HG02623 (cell line): Measurements from ENCODE around the gene ROPN1L.
"Not testable (repeated sequence)": the region's sequence is repeated elsewhere in the genome, so short reads cannot be mapped to it uniquely, and the experiment has no call there.

ENCODE experiments used
- ATAC-seq: cut with Tn5 transposase; IDR thresholded peaks from one replicate; pipeline ENCODE4 v1.9.1; 2021; ENCODE audit warnings: moderate library complexity; ENCODE audit not compliant: unreplicated experiment

ROPN1L gene

GRCh38 chr5:10475931-10476676 is 34.4 kb downstream of the ROPN1L start:
- no peak for ATAC-seq

DNA sequence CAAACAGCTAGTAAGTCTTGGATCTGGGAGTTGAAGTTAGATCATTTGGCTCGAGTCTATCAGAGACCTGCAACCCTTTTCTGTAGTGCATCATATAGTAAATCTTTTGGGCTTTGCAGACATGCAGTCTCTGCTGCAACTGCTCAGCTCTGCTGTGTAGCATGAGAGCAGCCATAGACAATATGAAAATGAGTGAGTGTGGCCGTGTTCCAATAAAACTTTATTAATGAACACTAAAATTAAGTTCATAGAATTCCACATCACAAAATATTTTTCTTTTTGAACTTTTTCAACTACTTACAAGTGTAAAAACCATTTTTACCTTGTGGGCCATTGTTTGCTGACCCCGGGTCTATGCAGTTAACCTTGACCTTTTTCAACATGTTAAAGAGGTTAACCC is 35.2 kb downstream of the ROPN1L start:
- no peak for ATAC-seq

DNA sequence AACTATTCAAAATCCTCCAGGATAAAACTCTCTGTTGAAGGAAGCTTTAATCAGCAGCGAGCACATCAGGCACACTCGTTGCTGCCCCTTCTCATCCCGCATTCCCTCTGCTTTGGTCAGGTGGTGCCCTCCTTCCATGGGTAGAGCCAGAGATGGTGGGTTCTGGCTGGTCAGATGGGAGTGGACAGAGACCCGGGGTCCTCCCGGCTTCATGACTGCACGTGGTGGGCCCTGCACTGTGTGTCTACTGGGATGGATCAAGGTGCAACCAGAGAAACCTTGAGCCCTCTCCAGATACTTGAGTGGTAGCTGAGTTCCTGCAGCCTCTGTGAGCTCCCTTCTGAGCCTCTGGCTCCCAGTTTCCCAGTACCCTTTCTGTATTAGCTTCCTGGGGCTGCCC is 36.3 kb downstream of the ROPN1L start:
- ATAC-seq = no peak

DNA sequence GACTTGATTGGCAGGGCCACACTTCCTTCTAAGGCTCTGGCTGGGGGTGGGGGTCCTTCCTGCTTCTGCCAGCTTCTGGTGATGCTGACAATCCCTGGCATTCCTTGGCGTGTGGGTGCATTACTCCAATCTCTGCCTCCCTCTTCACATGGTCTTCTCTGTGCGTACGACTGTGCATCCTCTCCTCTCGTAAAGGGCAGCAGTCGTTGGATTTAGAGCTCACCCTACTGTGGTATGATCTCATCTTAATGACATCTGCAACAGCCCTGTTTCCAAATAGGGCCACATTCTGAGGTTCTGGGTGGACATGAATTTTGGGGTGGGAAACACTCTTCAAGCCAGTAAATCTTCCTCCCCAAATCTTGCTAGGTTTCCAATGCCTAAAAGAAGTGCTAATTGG is 36.8 kb downstream of the ROPN1L start:
- no peak for ATAC-seq

DNA sequence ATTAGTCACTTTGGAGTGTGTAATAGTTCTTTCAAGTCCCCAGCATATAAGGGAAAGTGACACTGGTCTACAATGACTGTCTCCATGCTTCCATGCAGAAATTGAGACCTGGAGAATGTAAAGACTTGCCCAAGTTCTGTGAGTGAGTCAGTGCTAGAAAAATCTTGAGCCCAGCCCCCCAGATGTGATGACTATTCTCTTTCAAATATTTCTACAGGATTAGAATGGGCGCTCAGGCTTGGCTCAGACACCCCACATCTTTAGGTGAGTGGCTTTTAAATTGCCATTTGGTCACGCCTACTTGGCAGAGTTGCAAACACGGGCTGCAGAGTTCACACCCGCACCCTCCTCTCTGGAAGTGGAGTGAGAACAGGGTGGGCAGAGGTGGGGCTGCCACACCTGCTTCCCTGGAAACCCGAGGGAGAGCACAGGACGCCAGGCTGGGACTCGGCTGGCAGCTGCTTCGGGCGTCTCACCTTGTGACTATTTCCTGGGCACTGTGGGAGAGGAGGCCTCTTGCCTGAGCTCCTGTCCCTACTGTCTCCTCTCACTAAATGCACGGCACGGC is 37.6 kb downstream of the ROPN1L start:
- no peak for ATAC-seq

DNA sequence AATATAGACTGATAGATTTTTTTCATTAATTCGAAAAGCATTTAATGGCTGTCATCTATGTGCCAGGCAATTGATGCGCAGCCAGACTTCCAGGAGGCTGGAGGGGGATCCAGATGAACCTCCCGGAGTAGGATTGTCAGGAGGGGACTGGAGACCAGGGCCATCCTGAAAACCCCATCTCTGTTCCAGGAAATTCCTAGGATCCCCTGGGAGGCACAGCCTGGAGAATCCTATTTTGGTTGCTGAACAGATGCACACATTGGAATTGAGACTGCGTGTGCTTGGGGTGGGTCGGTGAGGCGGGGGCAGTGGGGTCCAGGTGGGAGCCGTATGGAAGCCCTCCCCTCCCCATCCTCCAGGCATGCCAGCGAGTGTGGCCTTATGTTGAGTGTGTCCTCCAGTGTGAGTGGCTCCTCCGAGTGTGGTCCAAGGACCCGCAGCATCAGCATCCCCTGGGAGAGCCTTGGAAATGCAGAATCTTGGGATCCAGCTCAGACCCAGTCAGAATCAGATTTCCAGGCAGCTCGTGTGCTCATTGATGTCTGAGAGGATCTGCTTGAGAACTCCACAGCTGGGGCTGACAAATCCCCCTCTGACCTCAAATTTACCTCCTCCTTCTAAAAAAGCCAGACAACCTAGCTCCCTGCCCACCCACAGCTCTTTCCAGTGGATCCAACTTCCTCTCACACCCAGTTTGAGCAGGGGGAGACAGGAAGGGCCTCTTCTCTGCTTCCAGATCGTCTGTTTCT is 38.7 kb downstream of the ROPN1L start:
- no peak for ATAC-seq

GRCh38 chr5:10481241-10481935 is 39.7 kb downstream of the ROPN1L start:
- ATAC-seq = no peak

GRCh38 chr5:10482791-10483530 is 41.3 kb downstream of the ROPN1L start:
- ATAC-seq = no peak

GRCh38 chr5:10484774-10485141 is 43.1 kb downstream of the ROPN1L start:
- no peak for ATAC-seq

DNA sequence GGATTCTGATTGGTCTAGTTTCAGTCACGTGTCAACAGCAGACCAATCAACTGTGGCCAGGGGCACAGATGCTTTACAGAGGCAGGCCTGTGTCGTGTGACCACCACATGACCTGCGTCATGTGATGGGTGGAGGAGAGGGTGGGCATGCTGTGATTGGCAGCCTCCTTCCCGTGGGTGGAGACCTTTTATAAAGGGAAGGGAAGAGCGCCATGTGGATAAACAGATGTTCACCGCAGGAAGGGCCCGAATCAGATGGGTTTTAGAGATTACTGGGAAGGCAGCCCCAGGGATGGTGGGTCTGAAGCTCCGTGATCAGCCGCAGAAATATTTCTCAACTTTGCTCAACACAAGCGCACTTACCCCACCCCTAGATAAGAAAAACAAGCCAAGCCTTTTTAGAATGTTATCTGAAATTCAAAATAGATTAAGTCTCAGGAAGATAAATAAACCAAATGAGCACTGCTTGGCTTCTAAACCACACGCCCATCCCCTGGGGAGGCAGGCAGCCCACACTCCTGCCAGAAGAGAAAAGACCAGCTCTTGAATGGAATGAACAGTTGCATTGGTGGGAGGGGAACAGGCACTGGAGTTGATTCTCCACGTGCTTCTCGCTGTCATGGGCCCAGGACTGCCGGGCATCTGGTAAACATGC is 43.6 kb downstream of the ROPN1L start:
- no peak for ATAC-seq

DNA sequence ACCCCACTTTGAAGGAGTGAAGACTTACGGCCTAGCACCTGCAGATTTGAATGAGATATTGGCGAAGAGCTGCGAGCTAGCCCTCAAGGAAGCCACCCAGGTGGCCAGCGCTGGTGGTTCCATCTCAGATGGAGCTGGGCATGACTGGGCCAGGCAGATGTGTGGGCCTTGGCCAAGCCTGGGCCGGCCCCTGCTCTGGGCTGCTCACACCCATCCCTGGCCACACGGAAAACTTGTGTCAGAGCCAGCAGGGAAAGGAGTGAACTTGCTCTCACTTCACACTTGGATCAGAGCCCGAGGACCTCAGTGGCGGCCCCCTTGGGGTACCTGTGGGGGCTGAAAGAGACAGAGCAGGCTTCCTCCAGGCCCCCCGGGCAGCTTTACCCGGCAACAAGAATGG is 44.2 kb downstream of the ROPN1L start:
- no peak for ATAC-seq

DNA sequence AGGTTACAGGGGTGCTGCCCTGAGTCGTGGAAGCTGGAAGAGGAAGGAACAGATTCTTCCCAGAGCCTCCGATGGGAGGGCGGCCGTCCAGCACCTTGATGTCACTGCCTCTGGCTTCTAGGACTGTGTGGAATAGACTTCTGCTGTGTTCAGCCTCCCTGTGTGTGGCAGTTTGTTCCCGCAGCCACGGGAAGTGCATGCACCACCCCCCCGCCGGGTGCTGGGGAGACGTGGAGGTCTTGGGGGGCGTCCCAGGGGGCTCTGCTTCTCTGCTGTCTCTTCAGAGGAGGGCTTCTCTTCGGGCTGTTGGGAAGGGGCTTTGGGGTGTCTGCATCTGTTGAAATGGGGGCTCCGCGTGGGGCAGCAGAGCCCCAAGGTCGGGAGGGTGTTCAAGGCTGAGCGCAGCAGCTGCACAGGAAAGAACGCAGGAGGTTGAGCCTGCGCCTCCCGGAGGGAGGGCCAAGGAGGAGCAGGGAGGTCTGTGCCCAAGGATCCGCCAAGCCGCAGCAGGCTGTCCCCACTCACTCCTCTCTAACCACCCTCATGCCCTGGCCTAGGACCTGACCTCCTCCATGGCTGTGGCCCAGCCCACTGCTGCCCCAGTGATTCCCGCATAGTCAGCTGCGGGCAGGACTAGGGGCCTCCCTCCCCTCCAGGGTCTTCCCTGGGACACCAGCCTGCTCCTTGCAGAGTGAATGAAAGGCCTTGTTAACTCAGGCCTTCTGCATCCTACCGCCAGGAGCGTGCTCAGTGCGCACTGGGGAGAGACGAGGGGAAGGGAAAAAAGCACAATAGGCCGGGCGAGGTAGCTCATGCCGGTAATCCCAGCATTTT is 45.0 kb downstream of the ROPN1L start:
- no peak for ATAC-seq

- ATAC-seq = no peak
Measured at GRCh38 chr5:10488144-10488543, 46.5 kb downstream of the ROPN1L start.

DNA sequence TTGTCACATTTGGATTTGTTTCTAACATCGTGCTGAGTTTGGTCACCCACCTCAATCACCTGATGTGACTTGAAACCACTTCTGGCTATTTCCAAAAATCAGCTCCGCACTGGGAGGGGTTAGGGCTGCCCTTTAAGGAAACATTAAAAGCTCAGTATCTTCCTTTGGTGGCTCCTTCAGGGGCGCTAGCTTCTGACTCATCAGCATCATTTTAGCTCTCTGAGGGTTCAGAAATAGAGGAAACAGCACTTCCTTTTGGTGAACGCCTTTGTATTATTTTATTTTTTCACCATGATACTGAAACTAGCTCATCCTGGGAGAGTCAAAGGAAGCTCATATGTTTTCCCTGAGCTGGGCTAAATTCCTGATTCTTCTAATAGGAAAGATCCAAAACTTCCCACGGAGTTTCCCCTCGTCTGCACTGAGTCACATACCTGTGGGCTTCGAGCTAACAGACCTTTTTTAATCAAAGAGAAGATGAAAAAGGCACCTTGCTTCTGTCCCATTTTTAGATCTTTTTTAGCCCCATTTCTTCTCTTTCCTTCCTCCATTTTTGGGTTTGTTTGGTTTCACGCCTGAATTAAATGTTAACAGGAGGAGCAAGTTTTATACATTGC is 48.2 kb downstream of the ROPN1L start:
- peak; percentile 83 for ATAC-seq

DNA sequence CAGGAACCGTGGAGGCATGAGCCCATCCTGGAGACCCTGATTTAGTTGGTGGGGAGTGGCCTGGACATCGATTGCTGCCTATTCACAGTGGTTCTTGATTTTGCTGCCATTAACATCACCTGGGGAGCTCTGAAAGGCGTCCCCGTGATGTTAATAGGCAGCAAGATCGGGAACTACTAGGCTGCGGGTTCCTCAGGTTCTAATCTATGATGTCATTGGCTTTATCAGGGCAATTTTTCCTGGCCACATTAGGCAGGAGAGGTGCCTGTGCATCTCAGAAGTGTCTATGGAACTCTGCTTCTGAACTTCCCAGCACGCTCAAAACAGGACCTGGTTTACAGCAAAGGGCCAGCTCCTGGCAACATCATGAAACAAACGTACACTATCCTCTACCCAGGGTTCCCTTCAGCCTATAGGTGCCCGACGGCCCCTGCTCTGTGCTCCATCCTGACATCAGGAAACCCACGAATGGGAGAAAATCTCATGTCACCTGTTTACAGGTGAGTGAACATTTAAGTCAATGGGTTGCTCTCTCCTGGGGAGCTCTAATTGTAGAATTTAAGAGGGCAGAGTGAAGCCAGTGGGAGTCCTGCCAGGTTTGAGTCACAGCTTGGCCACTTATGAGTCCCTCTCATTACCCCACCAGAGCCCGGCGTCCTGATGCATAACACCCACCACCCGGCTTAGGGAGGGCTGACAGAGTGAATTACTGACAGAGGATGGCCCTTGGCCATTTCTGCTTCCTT is 49.4 kb downstream of the ROPN1L start:
- no peak for ATAC-seq

- no peak for ATAC-seq
Measured at GRCh38 chr5:10491673-10492026, 50.0 kb downstream of the ROPN1L start.

- no peak for ATAC-seq
Measured at GRCh38 chr5:10493884-10494283, 52.2 kb downstream of the ROPN1L start.

- not testable (repeated sequence) for ATAC-seq
Measured at GRCh38 chr5:10494497-10494896, 52.8 kb downstream of the ROPN1L start.

DNA sequence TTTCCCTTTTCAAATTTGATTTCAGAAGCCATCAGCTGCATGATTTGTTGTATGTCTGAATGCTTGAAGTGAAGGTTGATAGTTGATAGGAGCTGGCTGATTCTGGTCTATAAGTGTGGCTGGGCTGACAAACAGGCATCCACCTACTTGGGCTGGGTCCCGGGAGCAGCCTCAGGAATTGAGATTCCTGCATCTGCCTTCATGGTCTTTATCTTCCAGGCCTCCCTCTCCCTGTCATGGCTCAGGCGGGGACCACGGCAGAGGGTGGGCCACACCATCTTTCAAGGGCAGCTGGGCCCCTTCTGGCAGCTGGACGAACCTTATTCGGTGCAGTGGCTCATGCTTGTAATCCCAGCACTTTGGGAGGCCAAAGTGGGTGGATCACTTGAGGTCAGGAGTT is 55.9 kb downstream of the ROPN1L start:
- no peak for ATAC-seq
